ENCODE data around the gene DLGAP1.
"Not testable (repeated sequence)": the region's sequence is repeated elsewhere in the genome, so short reads cannot be mapped to it uniquely, and the experiment has no call there.

Gene DLGAP1

GRCh38 chr18:3671176-3671575, 783.9 kb downstream of the DLGAP1 start:
- no peak for DNase-seq

GRCh38 chr18:3669376-3669775, 785.7 kb downstream of the DLGAP1 start:
- DNase-seq, result no peak

DNA sequence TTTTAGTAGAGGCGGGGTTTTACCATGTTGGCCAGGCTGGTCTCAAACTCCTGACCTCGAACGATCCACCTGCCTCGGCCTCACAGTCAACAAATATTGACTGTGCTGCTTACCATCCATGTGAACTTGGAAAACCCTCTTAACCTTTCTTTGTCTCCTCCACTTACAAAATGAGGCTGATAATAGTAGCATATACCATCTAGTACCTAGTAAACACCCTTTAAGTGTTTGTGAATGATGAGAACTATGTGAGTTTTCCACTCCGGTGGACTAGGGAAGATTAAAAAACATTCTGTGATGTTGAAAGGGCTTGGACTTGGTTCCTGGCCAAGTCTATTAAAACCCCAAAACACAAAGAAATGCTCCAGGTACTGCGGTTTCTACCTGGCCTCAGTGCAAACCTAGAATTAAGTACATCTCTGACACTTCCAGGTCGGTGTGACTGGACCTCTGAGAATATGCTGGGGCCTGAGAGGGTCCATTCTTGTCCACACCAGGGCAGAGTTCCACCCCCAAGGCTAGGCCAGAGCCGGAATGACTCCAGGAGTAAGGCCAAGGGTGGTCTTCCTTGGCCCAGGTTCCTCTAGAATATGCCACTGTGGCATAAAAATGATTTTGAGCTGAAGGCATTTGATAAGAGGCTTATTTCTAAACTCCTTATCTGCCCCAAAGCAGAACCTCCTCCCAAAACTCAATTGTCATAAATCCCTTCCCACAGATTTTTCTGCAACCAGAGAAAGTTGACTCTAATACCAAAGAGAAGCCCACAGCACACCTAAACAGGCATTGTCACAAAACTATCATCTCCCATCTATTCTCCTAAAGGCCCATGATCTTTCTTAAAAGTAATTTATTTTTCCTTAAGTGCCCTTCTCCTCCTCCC, 787.6 kb downstream of the DLGAP1 start:
- DNase-seq, result no peak

DNA sequence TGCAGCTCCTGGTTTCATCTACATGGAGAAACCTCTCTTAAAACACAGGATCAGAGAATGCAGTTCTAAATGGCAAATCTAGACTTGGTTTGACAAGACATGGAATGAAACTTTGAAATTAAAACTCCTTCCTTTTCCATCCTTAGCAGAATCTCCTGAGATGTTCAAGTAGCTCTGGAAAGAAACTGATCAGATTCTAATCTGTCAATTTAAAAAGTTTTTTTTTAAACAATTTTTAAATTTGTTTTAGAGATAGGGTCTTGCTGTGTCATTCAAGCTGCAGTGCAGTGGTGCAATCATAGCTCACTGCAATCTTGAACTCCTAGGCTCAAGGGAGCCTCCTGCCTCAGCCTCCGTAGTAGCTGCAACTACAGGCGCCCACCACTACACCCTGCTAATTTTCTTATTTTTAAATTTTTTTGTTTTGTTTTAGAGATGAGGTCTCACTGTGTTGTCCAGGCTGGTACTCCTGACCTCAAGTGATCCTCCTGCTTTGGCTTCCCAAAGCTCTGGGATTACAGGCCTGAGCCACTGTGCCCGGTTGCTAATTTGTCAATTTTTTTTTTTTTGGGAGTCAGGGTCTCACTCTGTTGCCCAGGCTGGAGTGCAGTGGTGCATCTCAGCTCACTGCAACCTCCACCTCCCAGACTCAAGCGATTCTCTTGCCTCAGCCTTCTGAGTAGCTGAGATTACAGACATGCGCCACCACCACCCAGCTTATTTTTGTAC, 788.4 kb downstream of the DLGAP1 start:
- DNase-seq, result no peak

- DNase-seq, result peak; percentile 39 to 70 (median 56)
Observed at GRCh38 chr18:3665780-3666525, 789.2 kb downstream of the DLGAP1 start.

DNA sequence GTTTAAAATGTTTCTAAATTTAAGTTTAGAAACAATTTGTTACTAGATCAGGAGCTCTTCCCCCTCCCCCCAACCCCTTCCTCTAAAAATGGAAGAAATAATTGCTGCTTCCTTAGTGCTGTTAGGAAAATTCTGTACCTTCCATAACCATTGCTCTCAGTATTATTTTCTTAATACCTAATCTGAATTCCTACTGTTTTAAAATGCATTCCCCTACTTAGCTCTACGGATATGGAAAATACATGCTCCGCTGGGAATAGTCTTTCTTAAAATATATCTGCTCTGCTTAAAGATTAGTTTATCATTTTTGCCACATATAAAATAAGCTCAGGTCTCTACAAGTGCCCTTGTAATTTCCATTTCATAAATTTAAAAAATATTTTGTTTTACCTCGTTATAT, 789.9 kb downstream of the DLGAP1 start:
- no peak for DNase-seq

DNA sequence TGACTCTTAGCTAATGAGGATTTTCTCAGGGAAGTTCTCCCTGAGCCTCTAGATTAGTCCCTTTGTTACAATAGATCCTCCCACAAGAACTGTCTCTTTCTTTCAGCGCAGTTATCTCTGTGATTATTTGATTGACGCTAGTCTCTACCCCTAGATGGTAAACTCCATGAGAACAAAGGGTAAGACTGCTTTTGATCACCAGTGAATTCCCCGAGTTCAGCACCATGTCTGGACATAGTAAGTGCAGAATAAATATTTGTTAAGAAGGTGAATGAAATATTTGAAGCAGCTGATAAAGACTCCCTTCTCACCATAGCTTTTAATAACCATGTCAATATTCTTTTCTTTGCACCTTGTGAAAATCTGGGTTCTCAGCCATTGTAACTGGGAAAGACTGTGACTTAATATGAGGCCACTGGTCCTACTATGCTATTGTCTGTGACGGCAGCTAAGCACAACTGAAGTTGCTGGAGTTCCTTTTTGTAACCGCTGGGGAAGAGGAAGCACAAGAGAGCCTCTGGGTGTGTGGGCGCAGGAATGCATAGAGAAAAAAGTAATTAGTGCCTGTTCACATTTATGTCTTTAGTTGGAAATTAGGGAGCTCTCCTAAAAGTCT, 790.4 kb downstream of the DLGAP1 start:
- no peak for DNase-seq

DNA sequence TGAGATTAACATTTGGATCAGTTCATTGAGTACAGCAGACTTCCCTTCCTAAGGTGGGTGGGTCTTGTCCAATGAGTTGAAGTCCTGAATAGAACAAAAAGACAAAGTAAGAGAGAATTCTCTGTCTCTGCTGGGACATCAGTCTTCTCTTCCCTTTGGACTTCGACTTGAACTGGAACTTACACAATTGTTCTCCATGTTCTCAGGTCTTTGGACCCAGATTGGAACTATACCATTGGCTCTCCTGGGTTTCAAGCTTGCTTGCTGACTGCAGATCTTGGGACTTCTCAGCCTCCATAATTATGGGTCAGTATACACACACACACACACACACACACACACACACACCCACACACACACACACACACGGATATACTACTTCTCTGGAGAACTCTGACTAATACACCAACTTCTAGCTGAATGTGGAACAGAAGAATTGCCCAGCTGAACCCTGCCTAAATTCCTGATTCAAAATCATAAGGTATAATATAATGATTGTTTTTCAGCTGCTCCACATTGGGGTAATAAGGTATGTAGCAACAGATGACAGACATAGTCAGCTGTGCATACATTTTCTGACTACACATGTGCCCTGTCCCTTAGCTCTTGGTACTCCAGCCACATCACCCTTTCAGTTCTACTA, 791.1 kb downstream of the DLGAP1 start:
- no peak for DNase-seq

GRCh38 chr18:3661989-3662388, 793.1 kb downstream of the DLGAP1 start:
- no peak for DNase-seq

GRCh38 chr18:3660739-3661515, 794.2 kb downstream of the DLGAP1 start:
- no peak for DNase-seq

GRCh38 chr18:3658529-3658928, 796.6 kb downstream of the DLGAP1 start:
- DNase-seq, result no peak

DNA sequence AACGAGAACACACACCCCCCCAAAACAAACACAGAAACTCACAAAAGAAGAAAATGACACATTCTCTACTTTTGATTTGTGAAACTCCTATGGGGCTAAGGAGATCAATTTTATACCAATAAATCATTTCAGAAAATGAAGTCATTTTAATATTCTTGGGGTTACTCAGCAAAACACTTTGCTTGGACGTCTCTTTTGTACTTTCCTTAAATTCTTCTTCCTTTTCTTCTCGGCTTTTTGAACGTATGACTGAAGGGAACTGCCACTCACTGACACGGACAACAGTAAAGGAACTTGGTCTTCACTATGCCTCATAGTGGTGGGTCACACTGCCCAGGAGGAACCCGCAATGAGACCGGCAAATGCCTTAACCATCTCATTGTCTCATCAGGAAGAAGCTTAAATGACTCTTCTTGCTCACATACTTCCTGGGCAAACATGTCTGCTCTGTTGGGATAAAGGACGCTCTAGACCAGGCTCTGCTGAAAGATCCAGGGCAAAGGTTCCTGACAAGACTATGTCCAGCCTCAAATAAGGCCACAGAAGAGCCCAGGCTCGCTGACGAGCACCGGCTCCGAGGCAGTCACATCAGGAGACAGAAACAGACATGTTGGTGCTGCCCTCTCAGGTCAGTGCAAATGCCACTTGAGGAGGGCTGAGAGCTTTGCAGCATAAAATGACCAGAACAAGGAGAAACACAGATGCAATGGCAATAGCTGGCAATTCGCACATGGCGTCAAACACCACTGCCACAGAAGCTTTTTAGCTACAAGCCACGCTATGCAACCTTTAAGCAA, 799.7 kb downstream of the DLGAP1 start:
- no peak for DNase-seq

- DNase-seq, result no peak
Observed at GRCh38 chr18:3654442-3655253, 800.5 kb downstream of the DLGAP1 start.

DNA sequence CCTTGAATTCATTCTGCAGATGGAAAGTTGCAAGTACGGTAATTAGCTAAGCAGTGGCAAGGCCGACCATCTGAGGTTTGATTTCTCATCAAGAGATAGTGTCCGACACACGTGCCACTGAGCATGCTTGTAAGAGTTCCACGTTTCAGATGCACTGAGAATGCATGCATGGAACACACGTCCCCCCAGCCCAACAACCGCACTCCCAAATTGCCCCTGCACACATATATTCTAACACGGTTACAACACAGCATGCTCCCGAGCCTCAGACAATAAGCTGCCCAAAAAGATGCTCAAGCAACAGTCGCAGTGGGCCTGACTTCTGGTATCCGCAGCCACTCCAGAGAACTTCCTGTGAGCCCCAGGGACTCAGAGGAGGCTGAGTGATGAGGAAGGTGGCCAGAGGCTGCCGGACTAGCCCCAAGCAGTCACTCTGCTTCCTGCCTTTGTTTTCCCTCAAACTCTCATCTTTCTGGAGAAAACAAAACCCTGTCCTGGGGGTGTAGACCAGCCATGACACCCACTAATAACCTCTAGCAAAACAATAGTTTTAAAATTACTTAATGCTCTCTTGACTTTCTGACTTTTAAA, 801.2 kb downstream of the DLGAP1 start:
- no peak for DNase-seq

GRCh38 chr18:3653263-3653850, 801.8 kb downstream of the DLGAP1 start:
- no peak for DNase-seq

DNA sequence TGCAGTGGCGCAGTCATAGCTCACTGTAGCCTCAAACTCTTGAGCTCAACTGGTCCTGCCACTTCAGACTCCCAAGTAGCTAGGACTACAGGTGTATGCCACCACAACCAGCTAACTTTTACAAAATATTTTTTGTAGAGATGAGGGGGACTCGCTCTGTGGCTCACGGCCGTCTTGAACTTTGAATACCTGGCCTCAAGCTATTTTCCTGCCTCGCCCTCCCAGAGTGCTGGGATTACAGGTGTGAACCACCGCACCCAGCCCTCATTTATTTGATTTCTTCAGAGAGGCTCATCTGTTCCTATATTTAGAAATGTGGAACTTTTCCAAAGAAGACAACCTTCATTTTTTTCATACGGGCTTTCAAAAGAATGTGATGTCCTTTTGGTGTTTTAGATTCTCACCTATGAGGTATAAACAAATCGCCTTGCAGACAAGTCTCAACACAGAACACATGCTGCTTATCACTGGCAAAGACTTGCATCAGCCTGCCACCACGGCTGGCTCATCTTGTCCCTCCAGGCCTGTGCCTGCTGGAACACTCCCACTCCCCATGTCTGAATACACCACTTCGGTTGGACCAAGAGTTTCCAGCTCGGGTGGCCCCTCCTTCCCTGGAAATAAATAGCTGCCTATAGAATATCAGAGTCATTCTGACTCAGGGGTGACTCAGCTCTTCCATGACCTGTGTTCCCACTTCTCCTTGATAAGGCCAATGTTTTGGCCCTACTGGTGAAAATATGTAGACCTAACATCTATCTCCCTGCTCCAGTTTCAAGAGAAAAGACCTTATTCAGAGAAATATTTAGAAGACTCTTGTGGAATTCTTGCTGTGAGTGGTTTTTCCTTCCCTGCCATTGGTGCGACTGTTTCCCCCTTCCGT, 802.5 kb downstream of the DLGAP1 start:
- no peak for DNase-seq

DNA sequence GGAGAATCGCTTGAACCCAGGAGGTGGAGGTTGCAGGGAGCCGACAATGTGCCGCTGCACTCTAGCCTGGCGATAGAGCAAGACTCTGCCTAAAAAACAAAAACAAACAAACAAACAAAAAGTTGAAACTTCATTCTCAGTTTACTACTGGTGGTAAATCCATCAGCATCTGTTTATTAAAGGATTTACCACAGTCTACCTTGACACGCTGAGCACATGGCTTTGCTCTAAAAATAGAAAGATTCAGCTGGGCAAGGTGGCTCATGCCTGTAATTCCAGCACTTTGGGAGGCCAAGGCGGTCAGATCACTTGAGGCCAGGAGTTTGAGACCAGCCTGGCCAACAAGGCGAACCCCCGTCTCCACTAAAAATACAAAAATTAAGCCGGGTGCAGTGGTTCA, 803.8 kb downstream of the DLGAP1 start:
- no peak for DNase-seq

DNA sequence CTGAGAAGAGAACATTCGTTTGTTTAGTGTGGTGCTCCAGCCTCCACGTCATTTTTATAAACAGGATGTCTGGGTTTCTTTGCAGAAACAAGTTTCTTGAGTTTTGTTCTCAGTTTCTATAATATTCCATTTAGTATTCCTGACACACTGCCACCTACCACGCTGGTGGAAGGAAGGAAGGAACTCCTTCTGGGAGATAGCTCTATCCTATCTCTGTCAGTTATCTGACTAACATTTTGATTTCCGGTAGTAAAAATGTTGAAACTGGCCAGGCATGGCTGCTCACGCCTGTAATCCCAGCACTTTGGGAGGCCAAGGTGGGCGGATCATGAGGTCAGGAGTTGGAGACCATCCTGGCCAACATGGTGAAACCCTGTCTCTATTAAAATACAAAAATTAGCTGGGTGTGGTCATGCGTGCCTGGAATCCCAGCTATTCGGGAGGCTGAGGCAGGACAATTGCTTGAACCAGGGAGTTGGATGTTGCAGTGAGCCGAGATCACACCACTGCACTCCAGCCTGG, 804.5 kb downstream of the DLGAP1 start:
- DNase-seq, result not testable (repeated sequence)
